ENCODE results near the gene HDAC4. TPM values are rescaled to one million over a fixed set of nuclear protein-coding genes. Genes with fewer than 3 reads are reported as not detected.

Gene HDAC4
- total RNA-seq, 1 experiment from 2014 or later: 32.0 TPM

GRCh38 chr2:239310401-239311061 is 90.3 kb downstream of the HDAC4 start:
- Histone ChIP-seq H2BK120ac (ENCODE audit: low read depth, low read length, poor library complexity, severe bottlenecking) (no peak overlapping the region), H4K8ac (replicated peaks; ENCODE audit: insufficient read length, low read depth, low read length) (no peak overlapping the region), H3K27me3 (ENCODE audit: insufficient read depth, low read length) (no peaks in the 10 kb centered on the region), H2BK5ac (ENCODE audit: insufficient read length, low read length) (no peak overlapping the region), H3K79me2 (ENCODE audit: insufficient read depth, low read length) (peaks cover 11% of the 10 kb centered on the region; the same call in 1 of the 2 replicates), H3K23ac (ENCODE audit: insufficient read length, low read depth, low read length) (no peak overlapping the region), H3K4ac (ENCODE audit: low read depth, low read length) (no peak overlapping the region), H3K9me3 (ENCODE audit: control insufficient read depth, low read depth, low read length) (no peaks in the 10 kb centered on the region), H3K4me1 (ENCODE audit: insufficient read depth, low read length) (no peaks in the 10 kb centered on the region), H2AK5ac (ENCODE audit: insufficient read length, low read length) (no peak overlapping the region), H4K5ac (ENCODE audit: insufficient read length, low read depth, low read length) (no peak overlapping the region), H2BK20ac (ENCODE audit: low read depth, low read length, poor library complexity, severe bottlenecking) (no peak overlapping the region), H2BK12ac (ENCODE audit: insufficient read length, low read depth, low read length) (no peak overlapping the region), H3T11ph (ENCODE audit: low read length) (no peak overlapping the region), H3K27ac (ENCODE audit: insufficient read length, low read depth, low read length) (no peak overlapping the region), H3K4me2 (ENCODE audit: insufficient read depth, insufficient read length, low read length) (no peak overlapping the region), H4K91ac (ENCODE audit: insufficient read length, low read depth, low read length) (no peak overlapping the region), H3K56ac (ENCODE audit: insufficient read length, low read depth, low read length) (no peak overlapping the region), H3K14ac (ENCODE audit: insufficient read depth, low read length) (peak overlapping the region; percentile 41; the same call in 1 of the 2 replicates), H3K23me2 (ENCODE audit: insufficient read length, low read depth, low read length, poor library complexity, severe bottlenecking) (no peaks in the 10 kb centered on the region), H4K20me1 (ENCODE audit: control insufficient read depth, insufficient read depth, insufficient read length) (peaks cover 4% of the 10 kb centered on the region), H3K79me1 (ENCODE audit: insufficient read depth, low read depth, low read length, poor library complexity, severe bottlenecking) (peaks cover 13% of the 10 kb centered on the region), H3K9ac (ENCODE audit: extremely low read depth, insufficient read length, low read length) (no peak overlapping the region), H3K18ac (ENCODE audit: insufficient read length, low read depth, low read length) (no peak overlapping the region), H2AFZ (ENCODE audit: low read length) (no peak overlapping the region), H2BK15ac (ENCODE audit: low read depth, low read length) (no peak overlapping the region)
- H3K9me3 Mint-ChIP-seq: peaks cover 14 to 17% of the 10 kb centered on the region in 2 experiments
- no CpG with 5 or more reads among the region's 14 CpGs for WGBS (ENCODE audit: extremely low coverage, insufficient read length, low lambda C conversion rate)
- H3K4me3 Mint-ChIP-seq: no peak overlapping the region
- H3K27ac Mint-ChIP-seq: no peak overlapping the region; a peak in 1 of 7 replicates
- peaks cover 11 to 13% of the 10 kb centered on the region in 2 experiments for H3K4me1 Mint-ChIP-seq
- H3K27me3 Mint-ChIP-seq (ENCODE audit: low read depth): no peaks in the 10 kb centered on the region
- TF ChIP-seq, protein P1, sequence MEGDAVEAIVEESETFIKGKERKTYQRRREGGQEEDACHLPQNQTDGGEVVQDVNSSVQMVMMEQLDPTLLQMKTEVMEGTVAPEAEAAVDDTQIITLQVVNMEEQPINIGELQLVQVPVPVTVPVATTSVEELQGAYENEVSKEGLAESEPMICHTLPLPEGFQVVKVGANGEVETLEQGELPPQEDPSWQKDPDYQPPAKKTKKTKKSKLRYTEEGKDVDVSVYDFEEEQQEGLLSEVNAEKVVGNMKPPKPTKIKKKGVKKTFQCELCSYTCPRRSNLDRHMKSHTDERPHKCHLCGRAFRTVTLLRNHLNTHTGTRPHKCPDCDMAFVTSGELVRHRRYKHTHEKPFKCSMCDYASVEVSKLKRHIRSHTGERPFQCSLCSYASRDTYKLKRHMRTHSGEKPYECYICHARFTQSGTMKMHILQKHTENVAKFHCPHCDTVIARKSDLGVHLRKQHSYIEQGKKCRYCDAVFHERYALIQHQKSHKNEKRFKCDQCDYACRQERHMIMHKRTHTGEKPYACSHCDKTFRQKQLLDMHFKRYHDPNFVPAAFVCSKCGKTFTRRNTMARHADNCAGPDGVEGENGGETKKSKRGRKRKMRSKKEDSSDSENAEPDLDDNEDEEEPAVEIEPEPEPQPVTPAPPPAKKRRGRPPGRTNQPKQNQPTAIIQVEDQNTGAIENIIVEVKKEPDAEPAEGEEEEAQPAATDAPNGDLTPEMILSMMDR (conservative IDR thresholded peaks at IDR 0.05): no peak
- peak; percentile 12 for DNase-seq
- H3K36me3 Mint-ChIP-seq (ENCODE audit: insufficient read depth in 1 of 3, low read depth in 3 of 3): peaks cover 15 to 18% (median 18%) of the 10 kb centered on the region in 3 experiments
